Choroid plexus epithelial cell (primary cell): ENCODE data around the gene SRGAP1.
A peak's percentile ranks its signal among the peaks of the same experiment; 100 is the strongest.
"Not testable (repeated sequence)": the region's sequence is repeated elsewhere in the genome, so short reads cannot be mapped to it uniquely, and the experiment has no call there.

Source experiments
- DNase-seq: peaks from one replicate; pipeline ENCODE4 v3.0.0-alpha.2; 2010; ENCODE audit warnings: low read depth
- H3K4me3 ChIP-seq: 2 replicates; pipeline ENCODE4 v1.5.1; 2011; ENCODE audit warnings: low read depth, mild to moderate bottlenecking, control low read depth, low read length, moderate library complexity
- CTCF ChIP-seq: conservative IDR thresholded peaks from 2 replicates; pipeline ENCODE4 v1.5.1; 2011; ENCODE audit warnings: low read depth, mild to moderate bottlenecking, control low read depth, inconsistent platforms, low read length, moderate library complexity

The SRGAP1 gene

DNA sequence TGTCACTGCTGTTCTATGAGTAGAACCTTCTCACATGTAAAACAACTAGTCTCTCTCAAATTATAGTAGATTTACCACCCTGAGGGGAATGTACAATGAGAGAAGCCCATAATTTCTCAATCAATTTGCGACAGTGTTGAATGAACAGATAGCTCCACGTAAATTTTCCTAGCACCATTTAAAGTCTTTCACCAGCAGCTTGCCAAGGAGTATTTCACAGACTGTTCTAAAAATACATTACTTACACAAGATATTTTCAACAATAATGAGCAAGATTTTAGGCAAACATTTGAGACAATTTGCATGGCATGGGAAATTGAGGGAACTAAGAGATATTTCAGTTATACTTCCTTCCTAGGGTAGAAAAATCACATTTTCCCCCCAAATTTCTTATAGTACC is 226.0 kb downstream of the SRGAP1 start:
- DNase-seq = no peak
- H3K4me3 ChIP-seq = no peak overlapping the region
- no peak for TF ChIP-seq CTCF

- DNase-seq = no peak
- no peak for TF ChIP-seq CTCF
- H3K4me3 ChIP-seq = no peak overlapping the region
These were observed 228.5 kb downstream of the SRGAP1 start for GRCh38 chr12:64072916-64073575.

- H3K4me3 ChIP-seq, DNase-seq: not testable (repeated sequence)
These were observed 232.1 kb downstream of the SRGAP1 start for GRCh38 chr12:64076565-64076964.

DNA sequence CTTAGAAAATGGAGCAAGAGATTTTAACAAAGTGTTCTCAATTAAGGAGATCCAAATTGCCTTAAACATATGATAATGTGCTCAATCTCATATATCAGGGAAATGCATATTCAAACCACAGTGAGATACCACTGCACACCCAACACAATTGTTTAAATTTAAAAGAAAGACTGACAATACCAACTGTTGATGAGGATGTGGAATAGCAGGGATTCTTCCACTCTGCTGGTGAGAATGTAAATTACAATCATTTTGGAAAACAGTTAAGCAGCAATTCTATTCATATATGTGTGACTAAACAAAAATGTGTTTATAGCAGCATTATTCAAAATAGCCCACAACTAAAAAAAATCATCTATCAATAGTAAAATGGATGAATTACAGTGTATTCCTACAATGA is 233.4 kb downstream of the SRGAP1 start:
- H3K4me3 ChIP-seq = no peak overlapping the region
- TF ChIP-seq CTCF = peak; percentile 54
- DNase-seq = peak; percentile 51

- no peak overlapping the region for H3K4me3 ChIP-seq
- TF ChIP-seq CTCF = no peak
- DNase-seq = no peak
These were observed 236.0 kb downstream of the SRGAP1 start for GRCh38 chr12:64080319-64081007.

- DNase-seq = no peak
- no peak overlapping the region for H3K4me3 ChIP-seq
- no peak for TF ChIP-seq CTCF
These were observed 236.5 kb downstream of the SRGAP1 start for GRCh38 chr12:64081008-64081404.

GRCh38 chr12:64082116-64082515 is 237.6 kb downstream of the SRGAP1 start:
- no peak for DNase-seq
- TF ChIP-seq CTCF = no peak
- H3K4me3 ChIP-seq = no peak overlapping the region
